ENCODE results near the gene ZSWIM6. TPM values are rescaled to one million over a fixed set of nuclear protein-coding genes. Genes with fewer than 3 reads are reported as not detected.

Gene ZSWIM6
- total RNA-seq, 1 experiment from 2014 or later, result 3.4 TPM

DNA sequence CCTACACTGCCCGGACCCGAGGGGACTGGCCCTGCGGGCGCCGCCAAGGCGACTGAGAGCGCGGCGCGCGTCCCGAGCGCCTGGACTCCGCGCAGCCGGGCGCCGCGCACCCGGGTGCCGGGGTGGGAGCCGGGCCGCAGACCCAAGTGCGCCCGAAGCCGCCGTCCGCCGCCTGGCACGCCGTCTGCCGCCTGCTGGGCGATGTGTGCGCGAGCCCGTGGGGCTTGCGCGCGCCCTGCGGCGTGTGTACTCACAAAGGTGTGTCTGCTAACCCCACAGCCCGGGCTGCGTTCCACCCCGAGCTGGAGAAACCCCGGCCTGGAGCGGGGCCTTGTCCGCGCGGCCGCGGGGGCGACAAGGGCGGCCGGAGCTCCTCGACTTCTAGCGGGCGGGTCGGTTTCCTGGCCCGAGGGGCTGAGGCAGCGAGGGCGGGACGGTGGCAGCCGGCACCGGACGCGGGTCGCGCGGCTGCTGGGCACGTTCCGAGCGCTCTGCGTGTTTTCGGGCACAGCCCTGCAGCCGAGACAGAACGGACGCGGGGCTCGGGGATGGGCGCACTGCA, 1.1 kb upstream of the ZSWIM6 start:
- H3K79me2 ChIP-seq (ENCODE audit: low read length), result peaks cover 32% of the 10 kb centered on the region
- H3K27ac ChIP-seq (ENCODE audit: low read length), result peak overlapping the region; percentile 63
- ChIA-PET POLR2A (ENCODE audit: unreplicated experiment) (interaction anchor here (0.5 to 2.0 kb wide), 9 partner anchors 15 to 386 kb away, joined by 3 to 26 read pairs (median 4); partner anchors contain the start of genes ERCC8 and NDUFAF2), CTCF (interaction anchor here (0.9 to 1.0 kb wide), 2 partner anchors 54 to 78 kb away, joined by 3 read pairs; no protein-coding TSS in a partner anchor)
- peak overlapping the region; percentile 53 for H2AFZ ChIP-seq (ENCODE audit: low read length)
- H3K9ac ChIP-seq (ENCODE audit: low read length), result peak overlapping the region; percentile 77
- H3K9me3 ChIP-seq (ENCODE audit: low read length), result no peaks in the 10 kb centered on the region
- H3K4me2 ChIP-seq (ENCODE audit: low read length), result peak overlapping the region; percentile 89
- H3F3A ChIP-seq (ENCODE audit: low read length, unreplicated experiment), result no peaks in the 10 kb centered on the region
- TF ChIP-seq CTCF (conservative IDR thresholded peaks at IDR 0.05; ENCODE audit: low read depth, low read length) (no peak), EZH2phosphoT487 (IDR thresholded peaks at IDR 0.05; ENCODE audit: borderline replicate concordance, low read length) (peak; percentile 96), EZH2 (IDR thresholded peaks at IDR 0.05; ENCODE audit: low read length, unreplicated experiment) (no peak)
- BruUV-seq (replicated peaks), result no TSS peak
- intact Hi-C loops (cut with micrococcal nuclease), result loop anchor here (2.0 to 10.0 kb wide), 9 partner anchors 18 to 601 kb away; partner anchors contain the start of genes ERCC8, NDUFAF2 and SMIM15
- peak; percentile 77 for DNase-seq
- peaks cover 26% of the 10 kb centered on the region for H4K20me1 ChIP-seq (ENCODE audit: low read length)
- ATAC-seq, result peak; percentile 37
- no peaks in the 10 kb centered on the region for H3K9me2 ChIP-seq (replicated peaks; ENCODE audit: low read length)
- peaks cover 47% of the 10 kb centered on the region for H3K4me1 ChIP-seq (ENCODE audit: insufficient read depth, low read length)
- H3K36me3 ChIP-seq (ENCODE audit: low read depth, low read length), result no peaks in the 10 kb centered on the region
- H3K27me3 ChIP-seq (ENCODE audit: low read length), result no peaks in the 10 kb centered on the region
- H3K4me3 ChIP-seq (ENCODE audit: low read length), result peak overlapping the region; percentile 84

DNA sequence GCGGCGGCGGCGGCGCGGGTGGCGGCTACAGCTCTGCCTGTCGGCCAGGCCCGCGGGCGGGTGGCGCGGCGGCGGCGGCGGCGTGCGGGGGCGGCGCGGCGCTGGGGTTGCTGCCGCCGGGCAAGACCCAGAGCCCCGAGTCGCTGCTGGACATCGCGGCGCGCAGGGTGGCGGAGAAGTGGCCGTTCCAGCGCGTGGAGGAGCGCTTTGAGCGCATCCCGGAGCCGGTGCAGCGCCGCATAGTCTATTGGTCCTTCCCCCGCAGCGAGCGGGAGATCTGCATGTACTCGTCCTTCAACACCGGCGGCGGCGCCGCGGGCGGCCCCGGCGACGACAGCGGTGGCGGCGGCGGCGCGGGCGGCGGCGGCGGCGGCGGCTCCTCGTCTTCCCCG, 296 bp downstream of the ZSWIM6 start:
- Histone ChIP-seq H3K9me2 (replicated peaks; ENCODE audit: low read length) (no peaks in the 10 kb centered on the region), H2AFZ (ENCODE audit: low read length) (no peak overlapping the region), H3K4me1 (ENCODE audit: insufficient read depth, low read length) (peaks cover 34% of the 10 kb centered on the region), H3K27me3 (ENCODE audit: low read length) (no peaks in the 10 kb centered on the region), H3K9ac (ENCODE audit: low read length) (no peak overlapping the region), H3K36me3 (ENCODE audit: low read depth, low read length) (no peaks in the 10 kb centered on the region), H4K20me1 (ENCODE audit: low read length) (peaks cover 37% of the 10 kb centered on the region), H3K4me3 (ENCODE audit: low read length) (peak overlapping the region; percentile 55; the same call in 1 of the 2 replicates), H3K9me3 (ENCODE audit: low read length) (no peaks in the 10 kb centered on the region), H3K79me2 (ENCODE audit: low read length) (peaks cover 46% of the 10 kb centered on the region), H3F3A (ENCODE audit: low read length, unreplicated experiment) (no peaks in the 10 kb centered on the region), H3K4me2 (ENCODE audit: low read length) (no peak overlapping the region), H3K27ac (ENCODE audit: low read length) (no peak overlapping the region)
- ChIA-PET POLR2A (ENCODE audit: unreplicated experiment) (interaction anchor here (1.5 kb wide), 1 partner anchor 14 kb away, joined by 3 read pairs; no protein-coding TSS in a partner anchor), CTCF (no interaction called here)
- intact Hi-C loops (cut with micrococcal nuclease), result loop anchor here (5.0 to 10.0 kb wide), 2 partner anchors 132 to 600 kb away; no protein-coding TSS in a partner anchor
- ATAC-seq (no peak), DNase-seq (no peak)
- no TSS peak for BruUV-seq (replicated peaks)
- TF ChIP-seq EZH2 (IDR thresholded peaks at IDR 0.05; ENCODE audit: low read length, unreplicated experiment) (no peak), CTCF (conservative IDR thresholded peaks at IDR 0.05; ENCODE audit: low read depth, low read length) (no peak), EZH2phosphoT487 (IDR thresholded peaks at IDR 0.05; ENCODE audit: borderline replicate concordance, low read length) (no peak)

- TF ChIP-seq EZH2phosphoT487 (IDR thresholded peaks at IDR 0.05; ENCODE audit: borderline replicate concordance, low read length) (no peak), CTCF (conservative IDR thresholded peaks at IDR 0.05; ENCODE audit: low read depth, low read length) (no peak), EZH2 (IDR thresholded peaks at IDR 0.05; ENCODE audit: low read length, unreplicated experiment) (no peak)
- no peaks in the 10 kb centered on the region for H3K9me2 ChIP-seq (replicated peaks; ENCODE audit: low read length)
- no peak overlapping the region for H2AFZ ChIP-seq (ENCODE audit: low read length)
- intact Hi-C loops (cut with micrococcal nuclease), result loop anchor here (1.0 to 10.0 kb wide), 3 partner anchors 132 to 599 kb away; no protein-coding TSS in a partner anchor
- CTCF ChIA-PET, result no interaction called here
- no peaks in the 10 kb centered on the region for H3K9me3 ChIP-seq (ENCODE audit: low read length)
- no peaks in the 10 kb centered on the region for H3F3A ChIP-seq (ENCODE audit: low read length, unreplicated experiment)
- H3K4me1 ChIP-seq (ENCODE audit: insufficient read depth, low read length), result peaks cover 29% of the 10 kb centered on the region
- H3K27me3 ChIP-seq (ENCODE audit: low read length), result no peaks in the 10 kb centered on the region
- BruUV-seq (replicated peaks), result no TSS peak
- POLR2A ChIA-PET (ENCODE audit: unreplicated experiment), result no interaction called here
- H3K79me2 ChIP-seq (ENCODE audit: low read length), result peaks cover 52% of the 10 kb centered on the region
- H4K20me1 ChIP-seq (ENCODE audit: low read length), result peaks cover 41% of the 10 kb centered on the region
- ATAC-seq (no peak), DNase-seq (peak; percentile 45)
- no peak overlapping the region for H3K27ac ChIP-seq (ENCODE audit: low read length)
- H3K4me2 ChIP-seq (ENCODE audit: low read length), result peak overlapping the region; percentile 88
- H3K9ac ChIP-seq (ENCODE audit: low read length), result peak overlapping the region; percentile 73
- H3K4me3 ChIP-seq (ENCODE audit: low read length), result peak overlapping the region; percentile 95
- H3K36me3 ChIP-seq (ENCODE audit: low read depth, low read length), result no peaks in the 10 kb centered on the region
These were observed 828 bp downstream of the ZSWIM6 start for GRCh38 chr5:61332851-61333320.

All from PC-3 (cell line).